Prostate gland (tissue), 2 donors: ENCODE data around the gene ZNF628.

ENCODE experiments used
- POLR2A ChIP-seq: fragments of 450-650 bp; IDR thresholded peaks from one replicate; pipeline ENCODE4 v1.6.1; 2016; ENCODE audit warnings: antibody characterized with exemption, mild to moderate bottlenecking
- TF ChIP-seq, protein P1 (sequence below), 4 experiments: fragments of 200-600 bp in 2 of 4; fragments of 450-650 bp in 2 of 4; sonication (generic) in 2 of 4; IDR thresholded peaks; 1 replicate in 3 of 4; 2 replicates in 1 of 4; pipeline ENCODE4 v1.5.1; 2016 to 2019; ENCODE audit warnings: antibody characterized with exemption in 4 of 4, mild to moderate bottlenecking in 2 of 4, moderate library complexity in 2 of 4

DNA sequence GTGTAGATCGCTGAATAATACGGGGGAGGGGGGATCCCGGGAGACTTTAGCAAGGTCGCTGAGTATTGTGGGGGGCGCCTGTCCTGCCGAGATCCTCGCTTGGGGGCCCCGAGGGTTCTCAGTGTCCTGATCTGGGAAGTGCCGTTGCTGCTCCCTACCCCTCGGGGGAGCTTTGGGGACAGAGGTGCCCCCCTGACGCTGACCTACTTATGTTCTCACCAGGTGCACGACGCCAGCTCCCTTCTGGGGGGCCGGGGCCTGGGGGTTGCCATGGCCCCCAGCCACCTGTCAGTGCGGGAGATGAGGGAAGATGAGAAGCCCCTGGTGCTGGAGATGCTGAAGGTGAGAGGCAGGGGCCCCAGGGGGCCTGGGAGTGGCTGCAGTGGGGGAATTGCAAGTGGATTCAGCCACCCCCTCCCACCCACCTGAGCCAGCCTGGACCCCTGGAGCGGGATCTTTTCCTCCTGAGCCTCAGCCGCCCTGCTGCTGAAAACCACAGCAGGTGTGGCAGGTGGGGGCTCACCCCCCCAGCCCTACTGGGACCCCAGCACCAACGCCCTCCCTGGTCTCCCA, 9.1 kb downstream of the ZNF628 start:
- TF ChIP-seq, protein P1, sequence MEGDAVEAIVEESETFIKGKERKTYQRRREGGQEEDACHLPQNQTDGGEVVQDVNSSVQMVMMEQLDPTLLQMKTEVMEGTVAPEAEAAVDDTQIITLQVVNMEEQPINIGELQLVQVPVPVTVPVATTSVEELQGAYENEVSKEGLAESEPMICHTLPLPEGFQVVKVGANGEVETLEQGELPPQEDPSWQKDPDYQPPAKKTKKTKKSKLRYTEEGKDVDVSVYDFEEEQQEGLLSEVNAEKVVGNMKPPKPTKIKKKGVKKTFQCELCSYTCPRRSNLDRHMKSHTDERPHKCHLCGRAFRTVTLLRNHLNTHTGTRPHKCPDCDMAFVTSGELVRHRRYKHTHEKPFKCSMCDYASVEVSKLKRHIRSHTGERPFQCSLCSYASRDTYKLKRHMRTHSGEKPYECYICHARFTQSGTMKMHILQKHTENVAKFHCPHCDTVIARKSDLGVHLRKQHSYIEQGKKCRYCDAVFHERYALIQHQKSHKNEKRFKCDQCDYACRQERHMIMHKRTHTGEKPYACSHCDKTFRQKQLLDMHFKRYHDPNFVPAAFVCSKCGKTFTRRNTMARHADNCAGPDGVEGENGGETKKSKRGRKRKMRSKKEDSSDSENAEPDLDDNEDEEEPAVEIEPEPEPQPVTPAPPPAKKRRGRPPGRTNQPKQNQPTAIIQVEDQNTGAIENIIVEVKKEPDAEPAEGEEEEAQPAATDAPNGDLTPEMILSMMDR (IDR thresholded peaks at IDR 0.05), result no peak
- no peak for TF ChIP-seq POLR2A
